GM12865 (cell line): ENCODE results near the gene SLC4A2.

ENCODE experiments used
- DNase-seq: peaks from one replicate; pipeline ENCODE4 v3.0.0; 2010; ENCODE audit warnings: low read depth
- H3K4me3 ChIP-seq: 2 replicates; pipeline ENCODE4 v1.5.1; 2011; ENCODE audit warnings: mild to moderate bottlenecking, low read depth, low read length, control low read depth
- CTCF ChIP-seq: IDR thresholded peaks from 2 replicates; pipeline ENCODE4 v1.5.1; 2011; ENCODE audit warnings: low read length, control low read depth, low read depth, inconsistent platforms; ENCODE audit not compliant: insufficient read depth; ENCODE audit errors: missing control alignments

The SLC4A2 gene

GRCh38 chr7:151124481-151124880 is 65.1 kb downstream of the SLC4A2 start:
- no peak for TF ChIP-seq CTCF
- H3K4me3 ChIP-seq: no peak overlapping the region

GRCh38 chr7:151124899-151125399 is 65.6 kb downstream of the SLC4A2 start:
- H3K4me3 ChIP-seq: no peak overlapping the region
- no peak for DNase-seq
- TF ChIP-seq CTCF: no peak

More at GRCh38 chr7:151124481-151124880, 65.1 kb downstream of the SLC4A2 start:
- DNase-seq: no peak

GRCh38 chr7:151125470-151125845 is 66.1 kb downstream of the SLC4A2 start:
- no peak overlapping the region for H3K4me3 ChIP-seq
- no peak for DNase-seq
- TF ChIP-seq CTCF: no peak

- H3K4me3 ChIP-seq: no peak overlapping the region
- no peak for DNase-seq
Measured at GRCh38 chr7:151125846-151126481, 66.6 kb downstream of the SLC4A2 start.

More at GRCh38 chr7:151125846-151126481, 66.6 kb downstream of the SLC4A2 start:
- TF ChIP-seq CTCF: no peak
